SK-N-SH treated with all-trans-retinoic acid at 6 μM for 48 hours (cell line): ENCODE data around the gene STAG2.
A peak's percentile ranks its signal among the peaks of the same experiment; 100 is the strongest.

ENCODE experiments used
- ATAC-seq: fragments of 200-7000 bp; cut with Tn5 transposase; 3 replicates; pipeline ENCODE4 v1.9.1; 2020; ENCODE audit warnings: mild to moderate bottlenecking, moderate library complexity
- ARNTL ChIP-seq: fragments of 450-650 bp; formaldehyde crosslinking; IDR thresholded peaks from 2 replicates; pipeline ENCODE4 v1.5.0; 2020; ENCODE audit warnings: low read depth, mild to moderate bottlenecking, moderate library complexity, borderline replicate concordance
- BACH2 ChIP-seq: fragments of 250-450 bp; sonication (Bioruptor Pico); IDR thresholded peaks from 2 replicates; pipeline ENCODE4 v1.9.0; 2021; ENCODE audit warnings: mild to moderate bottlenecking, borderline replicate concordance
- CSDC2 ChIP-seq: fragments of 250-450 bp; sonication (Bioruptor Pico); IDR thresholded peaks from 2 replicates; pipeline ENCODE4 v1.5.0; 2020; ENCODE audit warnings: mild to moderate bottlenecking, moderate library complexity
- ESRRG ChIP-seq: fragments of 250-450 bp; sonication (Bioruptor Pico); IDR thresholded peaks from 2 replicates; pipeline ENCODE4 v1.6.1; 2021; ENCODE audit warnings: mild to moderate bottlenecking
- GLIS3 ChIP-seq: fragments of 250-450 bp; sonication (Bioruptor Pico); IDR thresholded peaks from 2 replicates; pipeline ENCODE4 v1.5.0; 2020; ENCODE audit warnings: mild to moderate bottlenecking, moderate library complexity
- ISL1 ChIP-seq: fragments of 250-450 bp; sonication (Bioruptor Pico); IDR thresholded peaks from 2 replicates; pipeline ENCODE4 v2.1.2; 2022; ENCODE audit warnings: mild to moderate bottlenecking, moderate library complexity
- OSR1 ChIP-seq: fragments of 250-450 bp; sonication (Bioruptor Pico); IDR thresholded peaks from 2 replicates; pipeline ENCODE4 v1.8.0; 2022; ENCODE audit warnings: moderate library complexity, mild to moderate bottlenecking, inconsistent platforms
- PPARA ChIP-seq: fragments of 250-450 bp; sonication (Bioruptor Pico); IDR thresholded peaks from 2 replicates; pipeline ENCODE4 v1.5.0; 2020; ENCODE audit warnings: mild to moderate bottlenecking, borderline replicate concordance
- RARB ChIP-seq: fragments of 250-450 bp; sonication (Bioruptor Pico); IDR thresholded peaks from 2 replicates; pipeline ENCODE4 v1.8.0; 2021; ENCODE audit warnings: mild to moderate bottlenecking, moderate library complexity
- TCF4 ChIP-seq: fragments of 250-450 bp; sonication (Bioruptor Pico); IDR thresholded peaks from 2 replicates; pipeline ENCODE4 v1.8.0; 2021; ENCODE audit warnings: mild to moderate bottlenecking, moderate library complexity, borderline replicate concordance
- TOX ChIP-seq: fragments of 250-450 bp; sonication (Bioruptor Pico); IDR thresholded peaks from 2 replicates; pipeline ENCODE4 v1.8.0; 2021; ENCODE audit warnings: mild to moderate bottlenecking, moderate library complexity, borderline replicate concordance
- ZFP3 ChIP-seq: fragments of 250-450 bp; sonication (Bioruptor Pico); IDR thresholded peaks from 2 replicates; pipeline ENCODE4 v1.5.0; 2020; ENCODE audit warnings: mild to moderate bottlenecking, moderate library complexity
- ZFP30 ChIP-seq: fragments of 450-650 bp; formaldehyde crosslinking; IDR thresholded peaks from 2 replicates; pipeline ENCODE4 v1.5.0; 2022; ENCODE audit warnings: mild to moderate bottlenecking, moderate library complexity
- ZNF70 ChIP-seq: fragments of 450-650 bp; formaldehyde crosslinking; IDR thresholded peaks from 2 replicates; pipeline ENCODE4 v1.5.0; 2020; ENCODE audit warnings: mild to moderate bottlenecking, moderate library complexity
- ZNF8 ChIP-seq: fragments of 450-650 bp; formaldehyde crosslinking; IDR thresholded peaks from 2 replicates; pipeline ENCODE4 v1.5.0; 2020; ENCODE audit warnings: mild to moderate bottlenecking, moderate library complexity
- TF ChIP-seq, protein P1 (sequence below): fragments of 250-450 bp; sonication (Bioruptor Pico); IDR thresholded peaks from 2 replicates; pipeline ENCODE4 v1.5.1; 2020; ENCODE audit warnings: low read depth, mild to moderate bottlenecking, moderate library complexity
- TF ChIP-seq, protein P2 (sequence below): fragments of 250-450 bp; sonication (Bioruptor Pico); IDR thresholded peaks from 2 replicates; pipeline ENCODE4 v1.8.0; 2021; ENCODE audit warnings: low read depth, mild to moderate bottlenecking, moderate library complexity, borderline replicate concordance
- TF ChIP-seq, protein P3 (sequence below): fragments of 250-450 bp; sonication (Bioruptor Pico); IDR thresholded peaks from 2 replicates; pipeline ENCODE4 v1.8.0; 2020; ENCODE audit warnings: mild to moderate bottlenecking, moderate library complexity, borderline replicate concordance

The STAG2 gene

DNA sequence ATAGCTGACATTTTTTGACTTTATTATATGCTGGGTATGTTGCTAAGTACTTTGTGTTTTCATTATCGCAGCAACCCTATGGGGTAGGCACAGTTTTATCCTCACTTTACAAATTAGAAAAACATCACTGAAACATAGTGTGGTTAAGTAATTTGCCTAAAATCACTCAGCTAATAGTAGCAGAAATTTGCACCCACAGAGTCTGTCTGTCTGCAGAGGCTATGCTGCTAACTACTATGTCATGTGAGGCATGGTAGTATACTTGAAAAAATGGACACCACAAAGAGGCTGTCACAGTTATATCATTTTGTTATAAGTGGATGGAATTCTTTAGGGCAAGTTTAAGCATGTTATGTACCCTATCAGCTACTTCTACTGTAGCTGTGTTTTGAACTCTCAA is 69.0 kb downstream of the STAG2 start (continued):
- TF ChIP-seq, protein P1, sequence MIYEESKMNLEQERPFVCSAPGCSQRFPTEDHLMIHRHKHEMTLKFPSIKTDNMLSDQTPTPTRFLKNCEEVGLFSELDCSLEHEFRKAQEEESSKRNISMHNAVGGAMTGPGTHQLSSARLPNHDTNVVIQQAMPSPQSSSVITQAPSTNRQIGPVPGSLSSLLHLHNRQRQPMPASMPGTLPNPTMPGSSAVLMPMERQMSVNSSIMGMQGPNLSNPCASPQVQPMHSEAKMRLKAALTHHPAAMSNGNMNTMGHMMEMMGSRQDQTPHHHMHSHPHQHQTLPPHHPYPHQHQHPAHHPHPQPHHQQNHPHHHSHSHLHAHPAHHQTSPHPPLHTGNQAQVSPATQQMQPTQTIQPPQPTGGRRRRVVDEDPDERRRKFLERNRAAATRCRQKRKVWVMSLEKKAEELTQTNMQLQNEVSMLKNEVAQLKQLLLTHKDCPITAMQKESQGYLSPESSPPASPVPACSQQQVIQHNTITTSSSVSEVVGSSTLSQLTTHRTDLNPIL (CRISPR knock-in tag): no peak
- TF ChIP-seq ZNF8 (CRISPR knock-in tag): no peak
- no peak for TF ChIP-seq ARNTL (CRISPR knock-in tag)
- TF ChIP-seq, protein P2, sequence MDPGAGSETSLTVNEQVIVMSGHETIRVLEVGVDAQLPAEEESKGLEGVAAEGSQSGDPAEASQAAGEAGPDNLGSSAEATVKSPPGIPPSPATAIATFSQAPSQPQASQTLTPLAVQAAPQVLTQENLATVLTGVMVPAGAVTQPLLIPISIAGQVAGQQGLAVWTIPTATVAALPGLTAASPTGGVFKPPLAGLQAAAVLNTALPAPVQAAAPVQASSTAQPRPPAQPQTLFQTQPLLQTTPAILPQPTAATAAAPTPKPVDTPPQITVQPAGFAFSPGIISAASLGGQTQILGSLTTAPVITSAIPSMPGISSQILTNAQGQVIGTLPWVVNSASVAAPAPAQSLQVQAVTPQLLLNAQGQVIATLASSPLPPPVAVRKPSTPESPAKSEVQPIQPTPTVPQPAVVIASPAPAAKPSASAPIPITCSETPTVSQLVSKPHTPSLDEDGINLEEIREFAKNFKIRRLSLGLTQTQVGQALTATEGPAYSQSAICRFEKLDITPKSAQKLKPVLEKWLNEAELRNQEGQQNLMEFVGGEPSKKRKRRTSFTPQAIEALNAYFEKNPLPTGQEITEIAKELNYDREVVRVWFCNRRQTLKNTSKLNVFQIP (CRISPR knock-in tag): no peak
- no peak for TF ChIP-seq TCF4
- TF ChIP-seq, all 23 proteins: peak for 0

DNA sequence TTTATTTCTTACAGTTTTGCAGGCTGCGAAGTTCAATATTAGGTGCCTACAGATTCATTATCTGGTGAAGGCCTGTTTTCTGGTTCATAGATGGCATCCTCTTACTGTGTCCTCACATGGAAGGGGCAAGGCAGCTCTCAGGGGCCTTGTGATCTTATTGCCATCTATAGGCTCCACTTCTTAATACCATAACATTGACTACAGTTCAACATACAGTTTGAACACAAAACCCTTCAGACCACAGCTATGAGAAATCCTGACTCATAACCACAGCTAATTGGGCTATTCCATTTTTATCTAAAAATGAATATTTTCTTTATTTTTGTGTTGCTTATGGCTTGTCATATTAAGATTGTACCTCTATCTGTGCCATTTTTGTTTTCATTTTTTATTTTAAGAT is 72.3 kb downstream of the STAG2 start:
- TF ChIP-seq ARNTL (CRISPR knock-in tag) (no peak), ZNF8 (CRISPR knock-in tag) (no peak), ZFP3 (CRISPR knock-in tag) (no peak), CSDC2 (CRISPR knock-in tag) (no peak), ESRRG (CRISPR knock-in tag) (no peak)
- TF ChIP-seq, protein P2 (CRISPR knock-in tag): no peak
- ATAC-seq: peak; percentile 53; the same call in 2 of the 3 replicates

DNA sequence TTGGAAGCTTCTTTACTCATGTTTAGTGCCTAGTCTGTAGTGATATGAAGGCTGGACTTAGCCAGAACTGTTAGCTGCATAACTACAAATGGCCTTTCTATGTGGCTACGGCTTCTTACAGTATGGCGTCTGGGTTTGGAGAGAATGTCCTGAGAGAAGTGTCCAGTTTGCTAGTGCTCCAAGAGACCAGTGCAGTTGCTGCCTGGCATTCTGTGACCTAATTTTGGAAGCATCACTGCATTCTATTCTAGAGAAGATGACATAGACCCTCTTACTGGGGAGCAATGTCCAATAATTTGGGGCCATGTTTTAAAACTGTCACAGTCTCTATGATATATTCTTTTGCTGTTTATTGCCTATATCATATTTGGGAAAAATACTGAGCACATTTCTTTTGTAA is 74.2 kb downstream of the STAG2 start:
- ATAC-seq: no peak
- TF ChIP-seq ZFP30 (CRISPR knock-in tag): no peak
- TF ChIP-seq ARNTL (CRISPR knock-in tag): no peak
- no peak for TF ChIP-seq GLIS3 (CRISPR knock-in tag)
- TF ChIP-seq TOX: no peak
- no peak for TF ChIP-seq PPARA (CRISPR knock-in tag)
- no peak for TF ChIP-seq ZFP3 (CRISPR knock-in tag)
- TF ChIP-seq CSDC2 (CRISPR knock-in tag): no peak
- TF ChIP-seq TCF4: no peak
- no peak for TF ChIP-seq RARB (CRISPR knock-in tag)
- TF ChIP-seq OSR1 (CRISPR knock-in tag): no peak
- TF ChIP-seq, protein P1 (CRISPR knock-in tag): no peak
- TF ChIP-seq ZNF8 (CRISPR knock-in tag): no peak
- TF ChIP-seq BACH2 (CRISPR knock-in tag): no peak
- TF ChIP-seq ZNF70 (CRISPR knock-in tag): no peak
- TF ChIP-seq, protein P3, sequence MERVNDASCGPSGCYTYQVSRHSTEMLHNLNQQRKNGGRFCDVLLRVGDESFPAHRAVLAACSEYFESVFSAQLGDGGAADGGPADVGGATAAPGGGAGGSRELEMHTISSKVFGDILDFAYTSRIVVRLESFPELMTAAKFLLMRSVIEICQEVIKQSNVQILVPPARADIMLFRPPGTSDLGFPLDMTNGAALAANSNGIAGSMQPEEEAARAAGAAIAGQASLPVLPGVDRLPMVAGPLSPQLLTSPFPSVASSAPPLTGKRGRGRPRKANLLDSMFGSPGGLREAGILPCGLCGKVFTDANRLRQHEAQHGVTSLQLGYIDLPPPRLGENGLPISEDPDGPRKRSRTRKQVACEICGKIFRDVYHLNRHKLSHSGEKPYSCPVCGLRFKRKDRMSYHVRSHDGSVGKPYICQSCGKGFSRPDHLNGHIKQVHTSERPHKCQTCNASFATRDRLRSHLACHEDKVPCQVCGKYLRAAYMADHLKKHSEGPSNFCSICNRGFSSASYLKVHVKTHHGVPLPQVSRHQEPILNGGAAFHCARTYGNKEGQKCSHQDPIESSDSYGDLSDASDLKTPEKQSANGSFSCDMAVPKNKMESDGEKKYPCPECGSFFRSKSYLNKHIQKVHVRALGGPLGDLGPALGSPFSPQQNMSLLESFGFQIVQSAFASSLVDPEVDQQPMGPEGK (CRISPR knock-in tag): no peak

DNA sequence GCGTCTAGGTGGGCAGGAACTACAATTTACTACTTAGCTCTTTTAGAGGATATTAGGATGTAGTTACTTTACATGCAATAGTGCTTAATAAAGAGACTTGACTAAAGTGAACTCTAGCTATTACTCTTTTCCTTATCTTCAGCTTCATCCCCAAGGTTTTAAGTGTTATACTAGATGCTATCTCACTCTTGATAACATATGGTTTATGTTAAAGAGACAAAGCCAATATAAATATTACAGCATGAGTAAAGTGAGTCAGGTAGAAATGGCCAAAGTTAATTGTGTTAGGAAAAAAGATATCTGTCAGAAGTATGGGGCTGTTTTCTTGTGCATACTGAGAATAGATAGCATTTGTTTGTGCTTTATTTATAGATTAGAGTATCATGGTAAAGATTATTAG is 80.5 kb downstream of the STAG2 start:
- TF ChIP-seq BACH2 (CRISPR knock-in tag) (no peak), TCF4 (peak; percentile 25; the same call in 1 of the 2 replicates), ISL1 (CRISPR knock-in tag) (peak; percentile 89), TOX (no peak)
- TF ChIP-seq, protein P3 (CRISPR knock-in tag): peak; percentile 28; the same call in 1 of the 2 replicates
- peak; percentile 68 for ATAC-seq
